ENCODE data around the gene BOC.

BOC gene

DNA sequence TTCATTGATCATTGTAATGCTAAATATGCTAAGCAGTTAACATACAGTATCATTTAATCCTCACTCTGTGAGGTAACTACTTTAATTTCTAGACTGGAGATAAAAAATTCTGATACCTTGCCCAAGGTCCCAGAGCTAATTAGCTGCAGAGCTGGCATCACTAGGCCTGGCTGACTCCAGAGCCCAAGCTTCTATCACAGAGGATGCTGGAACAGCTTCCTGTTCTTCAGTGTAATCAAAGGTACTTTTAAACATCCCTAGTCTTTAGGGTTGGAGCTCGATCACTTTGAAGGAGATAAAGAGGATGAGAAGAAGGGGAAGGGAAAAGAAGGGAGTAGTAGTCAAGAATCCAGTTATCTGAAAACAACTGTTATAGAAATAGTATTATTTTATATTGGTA, 37.1 kb upstream of the BOC start:
- POLR2A ChIA-PET, result no interaction called here

GRCh38 chr3:113174801-113175485, 36.4 kb upstream of the BOC start:
- ChIA-PET POLR2A (no interaction called here), CTCF (no interaction called here)
- no peak for TF ChIP-seq CTCF (IDR thresholded peaks at IDR 0.05; ENCODE audit: control extremely low read depth, extremely low read depth, low read depth, missing control alignments)
- DNase-seq (ENCODE audit: extremely low spot score), result no peak

More for the DNA sequence above, 37.1 kb upstream of the BOC start:
- no peak for TF ChIP-seq CTCF (IDR thresholded peaks at IDR 0.05; ENCODE audit: control extremely low read depth, extremely low read depth, low read depth, missing control alignments)
- DNase-seq (ENCODE audit: extremely low spot score), result no peak
- CTCF ChIA-PET, result no interaction called here

GRCh38 chr3:113177526-113177925, 33.8 kb upstream of the BOC start:
- TF ChIP-seq CTCF (IDR thresholded peaks at IDR 0.05; ENCODE audit: control extremely low read depth, extremely low read depth, low read depth, missing control alignments), result no peak
- POLR2A ChIA-PET, result no interaction called here
- CTCF ChIA-PET, result interaction anchor here (1.0 to 1.1 kb wide), 2 partner anchors 17 to 18 kb away, joined by 3 to 4 read pairs; no protein-coding TSS in a partner anchor
- DNase-seq (ENCODE audit: extremely low spot score), result no peak

GRCh38 chr3:113179235-113179824, 32.0 kb upstream of the BOC start:
- no peak for DNase-seq (ENCODE audit: extremely low spot score)
- POLR2A ChIA-PET, result no interaction called here
- no peak for TF ChIP-seq CTCF (IDR thresholded peaks at IDR 0.05; ENCODE audit: control extremely low read depth, extremely low read depth, low read depth, missing control alignments)
- CTCF ChIA-PET, result no interaction called here

GRCh38 chr3:113183748-113184661, 27.4 kb upstream of the BOC start:
- no peak for TF ChIP-seq CTCF (IDR thresholded peaks at IDR 0.05; ENCODE audit: control extremely low read depth, extremely low read depth, low read depth, missing control alignments)
- DNase-seq (ENCODE audit: extremely low spot score), result no peak
- POLR2A ChIA-PET, result no interaction called here
- CTCF ChIA-PET, result interaction anchor here (1.2 to 2.0 kb wide), 2 partner anchors 15 to 26 kb away, joined by 3 to 5 read pairs; no protein-coding TSS in a partner anchor

- CTCF ChIA-PET, result interaction anchor here (1.2 kb wide), 1 partner anchor 14 kb away, joined by 3 read pairs; no protein-coding TSS in a partner anchor
- no peak for TF ChIP-seq CTCF (IDR thresholded peaks at IDR 0.05; ENCODE audit: control extremely low read depth, extremely low read depth, low read depth, missing control alignments)
- DNase-seq (ENCODE audit: extremely low spot score), result no peak
- POLR2A ChIA-PET, result no interaction called here
Observed at GRCh38 chr3:113185194-113185835, 26.0 kb upstream of the BOC start.

All from GM10248 (cell line).